Endothelial cell of umbilical vein (primary cell): ENCODE measurements around the gene SFTPA2. TPM values are rescaled to one million over a fixed set of nuclear protein-coding genes. Genes with fewer than 3 reads are reported as not detected.
"Not testable (repeated sequence)": the region's sequence is repeated elsewhere in the genome, so short reads cannot be mapped to it uniquely, and the experiment has no call there.

Experiments
- BruUV-seq: library from RNA; stranded (reverse); fragments of 400-500 nt; replicated peaks from 2 replicates; lab custom pipeline; 2021; lab: Mats Ljungman, UMichigan
- CTCF ChIA-PET: fragments of 300-600, 350-600 bp; sonication (Branson Sonifier 250); formaldehyde crosslinking; loops from one replicate; lab custom pipeline; 2021; ENCODE audit warnings: antibody characterized with exemption, inconsistent platforms; lab: Charles Lee
- POLR2A ChIA-PET: fragments of 300-600, 350-600 bp; sonication (Branson Sonifier 250); formaldehyde crosslinking; loops from one replicate; lab custom pipeline; 2021; ENCODE audit warnings: antibody characterized with exemption, inconsistent platforms; lab: Charles Lee
- DNase-seq: peaks from one replicate; pipeline ENCODE4 v3.0.0-alpha.2; 2011; ENCODE audit warnings: low read depth, low spot score
- FAIRE-seq: peaks from 2 replicates; lab custom pipeline; 2011; peaks lifted over from hg19 to GRCh38; lab: Jason Lieb, UNC
- H2AFZ ChIP-seq: 2 replicates; pipeline ENCODE4 v1.6.0; 2012; ENCODE audit warnings: low read depth, low read length, control low read depth, inconsistent platforms
- H3K27ac ChIP-seq: 2 replicates; pipeline ENCODE4 v1.5.1; 2011; ENCODE audit warnings: low read depth, mild to moderate bottlenecking, control low read depth, low read length, moderate library complexity; ENCODE audit not compliant: insufficient read depth
- H3K27me3 ChIP-seq, 2 experiments: 2 replicates each; pipeline versions ENCODE4 v1.6.0 to v1.6.1; 2011; ENCODE audit warnings: low read length in 2 of 2, mixed read lengths in 1 of 2; ENCODE audit not compliant: control insufficient read depth in 2 of 2, insufficient read depth in 2 of 2
- H3K36me3 ChIP-seq, 2 experiments: 2 replicates in 1 of 2; 3 replicates in 1 of 2; pipeline ENCODE4 v1.5.1; 2011; ENCODE audit warnings: low read length in 2 of 2, mild to moderate bottlenecking in 1 of 2, moderate library complexity in 1 of 2; ENCODE audit not compliant: control insufficient read depth in 2 of 2, insufficient read depth in 2 of 2; ENCODE audit errors: extremely low read depth in 1 of 2
- H3K4me1 ChIP-seq: 3 replicates; pipeline ENCODE4 v1.5.1; 2011; ENCODE audit warnings: mild to moderate bottlenecking, low read length; ENCODE audit not compliant: control insufficient read depth, insufficient read depth; ENCODE audit errors: extremely low read depth
- H3K4me2 ChIP-seq: 2 replicates; pipeline ENCODE4 v1.6.1; 2011; ENCODE audit warnings: low read length, control low read depth, mixed read lengths; ENCODE audit not compliant: insufficient read depth
- H3K4me3 ChIP-seq, 3 experiments: fragments of 200-600 bp in 1 of 3; sonication (generic), shearing (Covaris generic) in 1 of 3; replicated peaks in 1 of 3; 2 replicates each; pipeline ENCODE4 v1.5.1; 2011 to 2016; ENCODE audit warnings: control low read depth in 3 of 3, low read length in 3 of 3, mild to moderate bottlenecking in 2 of 3, inconsistent platforms in 1 of 3, low read depth in 1 of 3, moderate library complexity in 1 of 3; ENCODE audit not compliant: insufficient read depth in 1 of 3
- H3K79me2 ChIP-seq: 2 replicates; pipeline ENCODE4 v1.6.0; 2012; ENCODE audit warnings: low read length, inconsistent platforms; ENCODE audit not compliant: control insufficient read depth, insufficient read depth
- H3K9ac ChIP-seq: replicated peaks from 2 replicates; pipeline ENCODE3; 2011; ENCODE audit warnings: low read length, control low read depth; ENCODE audit not compliant: insufficient read depth; ENCODE audit errors: extremely low read depth
- H3K9me1 ChIP-seq: replicated peaks from 3 replicates; pipeline ENCODE4 v1.6.0; 2011; ENCODE audit warnings: mild to moderate bottlenecking, low read length; ENCODE audit not compliant: control insufficient read depth, insufficient read depth; ENCODE audit errors: extremely low read depth
- H3K9me3 ChIP-seq: replicated peaks from 2 replicates; pipeline ENCODE4 v1.5.1; 2012; ENCODE audit warnings: low read length, inconsistent platforms; ENCODE audit not compliant: control insufficient read depth, insufficient read depth
- H4K20me1 ChIP-seq: replicated peaks from 2 replicates; pipeline ENCODE3; 2011; ENCODE audit warnings: mild to moderate bottlenecking, low read length; ENCODE audit not compliant: control insufficient read depth, insufficient read depth; ENCODE audit errors: extremely low read depth
- FOS ChIP-seq: IDR thresholded peaks from 2 replicates; pipeline ENCODE4 v1.6.1; 2011; ENCODE audit warnings: mild to moderate bottlenecking, low read length, moderate library complexity, borderline replicate concordance; ENCODE audit not compliant: insufficient read depth
- GATA2 ChIP-seq: IDR thresholded peaks from 2 replicates; pipeline ENCODE4 v1.7.0; 2011; ENCODE audit warnings: low read depth, mild to moderate bottlenecking, moderate library complexity, mixed read lengths, low read length; ENCODE audit not compliant: insufficient read length, insufficient read depth
- POLR2AphosphoS5 ChIP-seq: IDR thresholded peaks from 2 replicates; pipeline ENCODE4 v1.6.1; 2012; ENCODE audit warnings: low read depth, mild to moderate bottlenecking, control low read depth, low read length, moderate library complexity; ENCODE audit not compliant: insufficient read depth
- dilution Hi-C: fragments of 300-500 bp; cut with MboI; formaldehyde crosslinking; loops from one replicate; pipeline ENCODE4 v1.15.0; 2019; ENCODE audit warnings: low sequenced_read_pairs; ENCODE audit not compliant: extremely low pct_ligation_motif_present
- intact Hi-C: fragments of 100-400 bp; cut with micrococcal nuclease; formaldehyde crosslinking; loops from one replicate; pipeline ENCODE4 v1.10.0; 2022
- polyA plus RNA-seq, 4 experiments: library from polyadenylated mRNA; depleted of rRNA in 3 of 4; stranded (reverse) in 3 of 4; unstranded in 1 of 4; fragments of >200 nt; gene quantifications; 2 replicates each; pipeline versions ENCODE4 v1.2.1 to v1.2.3, GENCODE V29; 2011 to 2012; ENCODE audit warnings: missing spikeins in 1 of 4
- total RNA-seq: library from RNA; stranded (reverse); gene quantifications from 2 replicates; pipeline ENCODE4 v1.2.3, GENCODE V29; 2021

The SFTPA2 gene
- total and polyA plus RNA-seq, 2 donors (not counting 3 experiments of a cell fraction or from before 2014, with no cell fraction given) = not detected

- Histone ChIP-seq H4K20me1 (no peaks in the 10 kb centered on the region), H2AFZ (no peak overlapping the region), H3K4me1 (no peaks in the 10 kb centered on the region), H3K9me3 (no peaks in the 10 kb centered on the region), H3K4me2 (no peak overlapping the region), H3K27me3 (peaks cover 0 to 4% of the 10 kb centered on the region in 2 experiments), H3K4me3 (no peak overlapping the region), H3K79me2 (no peaks in the 10 kb centered on the region), H3K9ac (no peak overlapping the region), H3K9me1 (no peaks in the 10 kb centered on the region), H3K36me3 (no peaks in the 10 kb centered on the region), H3K27ac (no peak overlapping the region)
- ChIA-PET POLR2A (no interaction called here), CTCF (no interaction called here)
- dilution Hi-C loops (no loop called here), intact Hi-C loops (no loop called here)
- FAIRE-seq (no peak), DNase-seq (no peak)
- no peak for TF ChIP-seq POLR2AphosphoS5
- no peak for TF ChIP-seq FOS
- TF ChIP-seq GATA2 = no peak
- BruUV-seq = no TSS peak
Observed at GRCh38 chr10:79559726-79560125, 481 bp downstream of the SFTPA2 start.

GRCh38 chr10:79556961-79557360, 3.2 kb downstream of the SFTPA2 start:
- CTCF ChIA-PET, BruUV-seq, POLR2A ChIA-PET: not testable (repeated sequence)

More at GRCh38 chr10:79556961-79557360, 3.2 kb downstream of the SFTPA2 start:
- FAIRE-seq, H3K9me3 ChIP-seq, H3K9ac ChIP-seq, H4K20me1 ChIP-seq, dilution Hi-C loops, DNase-seq, H3K4me1 ChIP-seq, H2AFZ ChIP-seq, H3K9me1 ChIP-seq, intact Hi-C loops, H3K36me3 ChIP-seq, H3K27ac ChIP-seq, H3K4me2 ChIP-seq, H3K4me3 ChIP-seq, H3K79me2 ChIP-seq, H3K27me3 ChIP-seq: not testable (repeated sequence)
